GM06990 (cell line): ENCODE data around the gene VDR.

Source experiments
- DNase-seq: peaks from one replicate; pipeline ENCODE4 v3.0.0-alpha.2; 2011; ENCODE audit not compliant: insufficient read length; ENCODE audit errors: extremely low read depth
- H3K27me3 ChIP-seq: replicated peaks from 2 replicates; pipeline ENCODE4 v1.6.0; 2011; ENCODE audit warnings: low read length; ENCODE audit not compliant: control insufficient read depth, insufficient read depth
- H3K36me3 ChIP-seq: 2 replicates; pipeline ENCODE4 v1.5.1; 2011; ENCODE audit warnings: low read length; ENCODE audit not compliant: control insufficient read depth, insufficient read depth
- H3K4me3 ChIP-seq: replicated peaks from 2 replicates; pipeline ENCODE4 v1.5.1; 2011; ENCODE audit warnings: low read depth, mild to moderate bottlenecking, control low read depth, low read length
- TF ChIP-seq, protein P1 (sequence below): IDR thresholded peaks from 2 replicates; pipeline ENCODE4 v1.5.1; 2011; ENCODE audit warnings: low read length, control low read depth, mild to moderate bottlenecking, inconsistent platforms; ENCODE audit not compliant: insufficient read depth, poor library complexity, severe bottlenecking

The VDR gene

DNA sequence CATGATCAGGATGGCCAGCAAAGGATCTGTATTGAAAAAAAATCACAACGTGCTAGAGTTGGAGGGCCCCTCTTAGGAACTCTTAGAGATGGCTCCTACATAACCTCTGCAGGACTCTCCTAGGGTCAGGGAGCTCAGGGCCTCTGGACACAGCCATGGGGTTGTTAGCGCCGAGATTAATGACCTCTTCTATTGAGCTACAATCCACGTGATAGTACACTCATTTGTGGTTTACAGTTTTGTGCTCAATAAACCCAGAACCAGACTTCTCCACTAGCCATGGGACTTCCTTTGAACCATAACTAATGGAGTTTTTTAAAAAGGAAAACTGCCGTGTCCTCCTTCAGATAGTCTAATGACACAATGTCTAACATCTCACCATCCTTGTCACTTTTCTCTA lies 55.5 kb downstream of the VDR start:
- Histone ChIP-seq H3K36me3 (no peaks in the 10 kb centered on the region), H3K27me3 (no peaks in the 10 kb centered on the region), H3K4me3 (no peak overlapping the region)
- TF ChIP-seq, protein P1, sequence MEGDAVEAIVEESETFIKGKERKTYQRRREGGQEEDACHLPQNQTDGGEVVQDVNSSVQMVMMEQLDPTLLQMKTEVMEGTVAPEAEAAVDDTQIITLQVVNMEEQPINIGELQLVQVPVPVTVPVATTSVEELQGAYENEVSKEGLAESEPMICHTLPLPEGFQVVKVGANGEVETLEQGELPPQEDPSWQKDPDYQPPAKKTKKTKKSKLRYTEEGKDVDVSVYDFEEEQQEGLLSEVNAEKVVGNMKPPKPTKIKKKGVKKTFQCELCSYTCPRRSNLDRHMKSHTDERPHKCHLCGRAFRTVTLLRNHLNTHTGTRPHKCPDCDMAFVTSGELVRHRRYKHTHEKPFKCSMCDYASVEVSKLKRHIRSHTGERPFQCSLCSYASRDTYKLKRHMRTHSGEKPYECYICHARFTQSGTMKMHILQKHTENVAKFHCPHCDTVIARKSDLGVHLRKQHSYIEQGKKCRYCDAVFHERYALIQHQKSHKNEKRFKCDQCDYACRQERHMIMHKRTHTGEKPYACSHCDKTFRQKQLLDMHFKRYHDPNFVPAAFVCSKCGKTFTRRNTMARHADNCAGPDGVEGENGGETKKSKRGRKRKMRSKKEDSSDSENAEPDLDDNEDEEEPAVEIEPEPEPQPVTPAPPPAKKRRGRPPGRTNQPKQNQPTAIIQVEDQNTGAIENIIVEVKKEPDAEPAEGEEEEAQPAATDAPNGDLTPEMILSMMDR = no peak
- no peak for DNase-seq

DNA sequence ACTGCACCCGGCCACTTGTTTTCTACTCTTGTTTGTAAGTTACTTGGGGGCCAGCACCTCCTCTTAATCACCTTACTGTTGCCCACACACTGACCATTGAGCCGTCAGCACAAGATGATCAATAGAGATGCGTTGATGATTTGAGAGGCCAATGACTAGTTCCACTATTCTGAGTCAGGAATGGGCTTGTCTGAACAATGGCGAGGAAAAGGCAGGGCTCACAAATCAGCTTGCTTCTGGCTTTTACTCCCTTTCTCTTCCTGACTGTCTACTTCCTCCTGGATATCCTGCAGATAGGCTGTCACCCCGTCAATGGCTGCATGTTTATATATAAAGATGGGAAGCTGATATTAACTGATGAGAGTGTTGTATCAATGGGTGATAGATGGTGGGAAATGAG lies 55.9 kb downstream of the VDR start:
- no peak overlapping the region for H3K4me3 ChIP-seq
- TF ChIP-seq, protein P1 = no peak
- no peaks in the 10 kb centered on the region for H3K36me3 ChIP-seq
- DNase-seq = no peak
- no peaks in the 10 kb centered on the region for H3K27me3 ChIP-seq

DNA sequence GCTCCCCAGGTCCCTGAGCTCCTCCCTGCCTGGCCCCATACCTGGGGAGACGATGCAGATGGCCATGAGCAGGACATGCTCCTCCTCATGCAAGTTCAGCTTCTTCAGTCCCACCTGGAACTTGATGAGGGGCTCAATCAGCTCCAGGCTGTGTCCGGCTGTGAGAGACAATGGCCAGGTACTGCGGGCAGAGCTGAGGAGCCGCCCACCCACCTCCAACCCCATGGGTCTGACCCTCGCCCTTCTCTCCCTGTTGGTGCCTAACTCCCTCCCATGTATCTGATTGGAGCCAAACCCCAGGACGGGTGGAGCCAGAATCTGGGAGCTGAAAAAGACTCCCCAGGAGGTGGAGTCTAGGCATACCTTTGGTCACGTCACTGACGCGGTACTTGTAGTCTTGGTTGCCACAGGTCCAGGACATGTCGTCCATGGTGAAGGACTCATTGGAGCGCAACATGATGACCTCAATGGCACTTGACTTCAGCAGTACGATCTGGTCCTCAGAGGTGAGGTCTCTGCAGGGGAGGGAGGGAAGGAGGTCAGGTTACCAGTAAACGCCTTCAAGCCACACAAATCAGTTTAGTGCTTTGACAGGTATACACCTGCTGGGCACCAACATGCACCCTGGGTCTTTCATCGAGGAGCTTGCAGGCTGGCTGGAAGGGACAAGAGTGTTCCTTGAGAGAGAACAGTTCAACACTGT lies 58.3 kb downstream of the VDR start:
- Histone ChIP-seq H3K27me3 (no peaks in the 10 kb centered on the region), H3K4me3 (no peak overlapping the region), H3K36me3 (no peaks in the 10 kb centered on the region)
- DNase-seq = no peak
- TF ChIP-seq, protein P1 = no peak

DNA sequence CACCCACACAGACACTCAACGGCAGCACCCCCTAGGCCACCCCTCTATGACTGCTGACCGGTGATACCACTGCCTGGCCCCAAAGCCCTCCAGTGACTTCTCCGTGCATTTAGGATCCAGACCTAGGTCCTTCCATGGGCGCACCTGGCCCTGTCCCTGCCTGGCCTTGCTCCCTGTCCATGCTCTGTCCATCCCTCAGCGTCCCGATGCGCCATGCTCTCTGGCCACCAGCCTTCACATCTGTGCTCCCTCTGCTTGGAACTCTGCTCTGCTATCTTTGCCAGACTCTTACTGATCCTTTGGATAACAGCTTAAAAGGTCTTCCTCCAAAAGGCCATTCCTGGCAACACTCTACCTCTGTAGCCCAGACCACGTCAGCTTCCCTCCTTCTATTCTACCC lies 59.7 kb downstream of the VDR start:
- Histone ChIP-seq H3K4me3 (no peak overlapping the region), H3K36me3 (no peaks in the 10 kb centered on the region), H3K27me3 (no peaks in the 10 kb centered on the region)
- TF ChIP-seq, protein P1 = no peak
- DNase-seq = no peak

DNA sequence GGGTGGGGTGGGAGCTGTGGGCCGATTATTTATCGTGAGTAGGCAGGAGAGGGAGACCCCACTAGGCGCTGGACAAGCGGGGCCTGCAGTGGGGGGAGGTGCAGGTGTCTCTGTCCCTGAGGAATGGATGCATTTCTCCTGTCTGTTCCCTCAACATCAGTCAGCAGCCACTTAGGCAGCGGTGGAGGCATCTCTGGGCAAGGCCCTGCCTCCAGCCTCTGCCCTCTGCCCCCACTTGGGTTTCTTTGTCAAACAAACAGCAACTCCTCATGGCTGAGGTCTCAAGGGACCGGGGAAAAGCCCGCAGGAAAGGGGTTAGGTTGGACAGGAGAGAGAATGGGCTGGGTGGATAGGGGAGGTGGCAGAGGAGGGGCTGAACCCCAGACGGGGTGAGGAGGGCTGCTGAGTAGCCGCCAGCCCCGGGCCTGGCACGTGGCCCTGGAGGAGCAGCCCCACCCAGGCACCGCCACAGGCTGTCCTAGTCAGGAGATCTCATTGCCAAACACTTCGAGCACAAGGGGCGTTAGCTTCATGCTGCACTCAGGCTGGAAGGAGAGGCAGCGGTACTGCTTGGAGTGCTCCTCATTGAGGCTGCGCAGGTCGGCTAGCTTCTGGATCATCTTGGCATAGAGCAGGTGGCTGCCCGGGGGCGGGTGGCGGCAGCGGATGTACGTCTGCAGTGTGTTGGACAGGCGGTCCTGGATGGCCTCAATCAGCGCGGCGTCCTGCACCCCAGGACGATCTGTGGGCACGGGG lies 60.4 kb downstream of the VDR start:
- Histone ChIP-seq H3K27me3 (peaks cover 1% of the 10 kb centered on the region; the same call in 1 of the 2 replicates), H3K4me3 (no peak overlapping the region), H3K36me3 (no peaks in the 10 kb centered on the region)
- no peak for DNase-seq
- TF ChIP-seq, protein P1 = no peak
